IMR-90 (cell line): ENCODE data around the gene LHFPL6.

Experiments used
- BHLHE40 ChIP-seq: fragments of 150-350 bp; IDR thresholded peaks from 2 replicates; pipeline ENCODE4 v1.6.1; 2016; ENCODE audit warnings: mild to moderate bottlenecking, low read depth, low read length
- CEBPB ChIP-seq: IDR thresholded peaks from 2 replicates; pipeline ENCODE4 v1.6.1; 2012; ENCODE audit warnings: low read depth, low read length, improper control_type of control experiment
- FOS ChIP-seq: fragments of 150-350 bp; IDR thresholded peaks from 2 replicates; pipeline ENCODE4 v1.6.1; 2016; ENCODE audit warnings: low read depth, low read length
- POLR2A ChIP-seq: IDR thresholded peaks from 2 replicates; pipeline ENCODE4 v1.6.1; 2012; ENCODE audit warnings: mild to moderate bottlenecking, low read depth, low read length
- RAD21 ChIP-seq: IDR thresholded peaks from 2 replicates; pipeline ENCODE4 v1.6.1; 2012; ENCODE audit warnings: low read length, improper control_type of control experiment
- RFX5 ChIP-seq: IDR thresholded peaks from 2 replicates; pipeline ENCODE4 v1.8.0; 2012; ENCODE audit warnings: low read depth, mild to moderate bottlenecking, low read length, moderate library complexity
- SMC3 ChIP-seq: fragments of 150-350 bp; IDR thresholded peaks from 2 replicates; pipeline ENCODE4 v1.6.1; 2016; ENCODE audit warnings: low read depth, mild to moderate bottlenecking, antibody characterized with exemption, low read length, moderate library complexity
- TF ChIP-seq, protein P1 (sequence below): conservative IDR thresholded peaks from 2 replicates; pipeline ENCODE4 v1.5.1; 2012; ENCODE audit warnings: mild to moderate bottlenecking, low read depth, low read length, improper control_type of control experiment
- TF ChIP-seq, protein P2 (sequence below): fragments of 150-350 bp; IDR thresholded peaks from 2 replicates; pipeline ENCODE4 v1.6.1; 2016; ENCODE audit warnings: low read depth, mild to moderate bottlenecking, low read length, moderate library complexity, borderline replicate concordance

DNA sequence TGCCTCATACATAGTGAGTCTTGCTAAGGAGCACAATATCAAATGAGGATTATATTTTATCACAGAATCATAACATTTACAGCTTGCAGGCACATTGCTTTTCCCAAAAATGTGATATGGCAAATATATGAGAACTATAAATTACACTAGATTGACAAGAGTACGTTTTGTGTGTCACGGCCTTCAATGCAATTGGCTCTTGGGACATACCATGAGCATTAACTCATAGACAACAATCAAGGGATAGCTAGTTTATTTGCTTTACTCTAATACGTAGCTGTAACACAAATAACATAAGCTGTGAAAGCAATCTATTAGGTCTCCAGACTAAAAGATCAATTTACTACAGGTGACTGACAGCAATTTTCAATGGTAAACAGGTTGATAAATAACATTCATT, 17.8 kb downstream of the LHFPL6 start:
- no peak for TF ChIP-seq POLR2A
- TF ChIP-seq, protein P1, sequence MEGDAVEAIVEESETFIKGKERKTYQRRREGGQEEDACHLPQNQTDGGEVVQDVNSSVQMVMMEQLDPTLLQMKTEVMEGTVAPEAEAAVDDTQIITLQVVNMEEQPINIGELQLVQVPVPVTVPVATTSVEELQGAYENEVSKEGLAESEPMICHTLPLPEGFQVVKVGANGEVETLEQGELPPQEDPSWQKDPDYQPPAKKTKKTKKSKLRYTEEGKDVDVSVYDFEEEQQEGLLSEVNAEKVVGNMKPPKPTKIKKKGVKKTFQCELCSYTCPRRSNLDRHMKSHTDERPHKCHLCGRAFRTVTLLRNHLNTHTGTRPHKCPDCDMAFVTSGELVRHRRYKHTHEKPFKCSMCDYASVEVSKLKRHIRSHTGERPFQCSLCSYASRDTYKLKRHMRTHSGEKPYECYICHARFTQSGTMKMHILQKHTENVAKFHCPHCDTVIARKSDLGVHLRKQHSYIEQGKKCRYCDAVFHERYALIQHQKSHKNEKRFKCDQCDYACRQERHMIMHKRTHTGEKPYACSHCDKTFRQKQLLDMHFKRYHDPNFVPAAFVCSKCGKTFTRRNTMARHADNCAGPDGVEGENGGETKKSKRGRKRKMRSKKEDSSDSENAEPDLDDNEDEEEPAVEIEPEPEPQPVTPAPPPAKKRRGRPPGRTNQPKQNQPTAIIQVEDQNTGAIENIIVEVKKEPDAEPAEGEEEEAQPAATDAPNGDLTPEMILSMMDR = no peak
- TF ChIP-seq RAD21 = no peak
- no peak for TF ChIP-seq SMC3
- TF ChIP-seq, protein P2, sequence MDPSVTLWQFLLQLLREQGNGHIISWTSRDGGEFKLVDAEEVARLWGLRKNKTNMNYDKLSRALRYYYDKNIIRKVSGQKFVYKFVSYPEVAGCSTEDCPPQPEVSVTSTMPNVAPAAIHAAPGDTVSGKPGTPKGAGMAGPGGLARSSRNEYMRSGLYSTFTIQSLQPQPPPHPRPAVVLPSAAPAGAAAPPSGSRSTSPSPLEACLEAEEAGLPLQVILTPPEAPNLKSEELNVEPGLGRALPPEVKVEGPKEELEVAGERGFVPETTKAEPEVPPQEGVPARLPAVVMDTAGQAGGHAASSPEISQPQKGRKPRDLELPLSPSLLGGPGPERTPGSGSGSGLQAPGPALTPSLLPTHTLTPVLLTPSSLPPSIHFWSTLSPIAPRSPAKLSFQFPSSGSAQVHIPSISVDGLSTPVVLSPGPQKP = no peak
- no peak for TF ChIP-seq FOS
- TF ChIP-seq CEBPB = no peak
- TF ChIP-seq BHLHE40 = no peak
- TF ChIP-seq RFX5 = no peak
